GM23338 (cell line): ENCODE measurements around the gene NCOA1. TPM values are rescaled to one million over a fixed set of nuclear protein-coding genes. Genes with fewer than 3 reads are reported as not detected.

ENCODE experiments used
- ATAC-seq: fragments of 200-7000 bp; cut with Tn5 transposase; 3 replicates; pipeline ENCODE4 v1.9.1; 2020
- DNase-seq: peaks from one replicate; pipeline ENCODE4 v3.0.0-alpha.2; 2015; ENCODE audit warnings: low spot score
- H2AFZ ChIP-seq: fragments of 200-600 bp; sonication (generic); 2 replicates; pipeline ENCODE4 v1.8.0; 2016; ENCODE audit warnings: antibody characterized with exemption, mild to moderate bottlenecking, moderate library complexity
- H3F3A ChIP-seq: fragments of 200-600 bp; sonication (generic); replicated peaks from 2 replicates; pipeline ENCODE4 v1.8.0; 2017; ENCODE audit warnings: antibody characterized with exemption, mixed run types, low read depth
- H3K27ac ChIP-seq: fragments of 200-600 bp; sonication (generic); 2 replicates; pipeline ENCODE4 v1.6.1; 2016; ENCODE audit warnings: low read depth
- H3K27me3 ChIP-seq: fragments of 200-600 bp; sonication (generic); 2 replicates; pipeline ENCODE4 v1.8.0; 2016; ENCODE audit warnings: mild to moderate bottlenecking, mixed run types, moderate library complexity; ENCODE audit not compliant: insufficient read depth
- H3K36me3 ChIP-seq: fragments of 200-600 bp; sonication (generic); 2 replicates; pipeline ENCODE4 v1.8.0; 2016; ENCODE audit warnings: mild to moderate bottlenecking; ENCODE audit not compliant: insufficient read depth
- H3K4me1 ChIP-seq: fragments of 200-600 bp; sonication (generic); 2 replicates; pipeline ENCODE4 v1.8.0; 2016; ENCODE audit warnings: mild to moderate bottlenecking, moderate library complexity; ENCODE audit not compliant: insufficient read depth
- H3K4me2 ChIP-seq: fragments of 200-600 bp; sonication (generic); 2 replicates; pipeline ENCODE4 v1.7.1; 2017; ENCODE audit warnings: mixed run types
- H3K4me3 ChIP-seq: fragments of 200-600 bp; sonication (generic); 2 replicates; pipeline ENCODE4 v1.6.1; 2016; ENCODE audit warnings: mixed run types
- H3K79me2 ChIP-seq: fragments of 200-600 bp; sonication (generic); replicated peaks from 2 replicates; pipeline ENCODE4 v1.8.0; 2017; ENCODE audit warnings: mild to moderate bottlenecking; ENCODE audit not compliant: insufficient read depth
- H3K9me2 ChIP-seq: fragments of 200-600 bp; sonication (generic); 2 replicates; pipeline ENCODE4 v1.8.0; 2017; ENCODE audit not compliant: insufficient read depth
- H4K20me1 ChIP-seq: fragments of 200-600 bp; sonication (generic); replicated peaks from 2 replicates; pipeline ENCODE4 v1.8.0; 2017; ENCODE audit warnings: mild to moderate bottlenecking; ENCODE audit not compliant: insufficient read depth
- H3K27ac Mint-ChIP-seq: 2 replicates; pipeline ENCODE4 v1.8.0; 2020; ENCODE audit warnings: inconsistent platforms, mild to moderate bottlenecking, moderate library complexity, mixed read lengths
- H3K27me3 Mint-ChIP-seq: 3 replicates; pipeline ENCODE4 v1.8.0; 2022; ENCODE audit warnings: low read depth, mild to moderate bottlenecking, moderate library complexity, mixed read lengths, inconsistent platforms; ENCODE audit not compliant: insufficient read depth, poor library complexity
- H3K36me3 Mint-ChIP-seq: 3 replicates; pipeline ENCODE4 v1.8.0; 2021; ENCODE audit warnings: low read depth, mild to moderate bottlenecking, inconsistent platforms, moderate library complexity, mixed read lengths
- H3K4me1 Mint-ChIP-seq: 3 replicates; pipeline ENCODE4 v1.8.0; 2020; ENCODE audit warnings: mild to moderate bottlenecking, inconsistent platforms, mixed read lengths
- H3K4me3 Mint-ChIP-seq: 3 replicates; pipeline ENCODE4 v1.8.0; 2021; ENCODE audit warnings: moderate library complexity, mild to moderate bottlenecking, inconsistent platforms, mixed read lengths
- H3K9me3 Mint-ChIP-seq: 3 replicates; pipeline ENCODE4 v1.8.0; 2020; ENCODE audit warnings: moderate library complexity, mild to moderate bottlenecking, inconsistent platforms, mixed read lengths
- CREB1 ChIP-seq: fragments of 250-450 bp; sonication (Bioruptor Pico); IDR thresholded peaks from 2 replicates; pipeline ENCODE4 v1.5.0; 2020; ENCODE audit warnings: low read depth, mild to moderate bottlenecking, moderate library complexity
- EZH2 ChIP-seq: fragments of 200-600 bp; sonication (generic); IDR thresholded peaks from one replicate; pipeline ENCODE4 v1.8.0; 2017; ENCODE audit warnings: antibody characterized with exemption, mild to moderate bottlenecking, low read depth; ENCODE audit not compliant: unreplicated experiment
- EZH2phosphoT487 ChIP-seq: fragments of 200-600 bp; sonication (generic); IDR thresholded peaks from one replicate; pipeline ENCODE4 v1.8.1; 2018; ENCODE audit warnings: antibody characterized with exemption; ENCODE audit not compliant: unreplicated experiment
- JUNB ChIP-seq: IDR thresholded peaks from one replicate; pipeline ENCODE4 v1.6.1; 2016; ENCODE audit warnings: antibody characterized with exemption; ENCODE audit not compliant: unreplicated experiment
- NANOG ChIP-seq: IDR thresholded peaks from 2 replicates; pipeline ENCODE4 v1.6.1; 2016; ENCODE audit warnings: antibody characterized with exemption, borderline replicate concordance
- POLR2AphosphoS5 ChIP-seq: IDR thresholded peaks from 2 replicates; pipeline ENCODE4 v1.6.1; 2016; ENCODE audit warnings: antibody characterized with exemption, low read depth
- STAT1 ChIP-seq: IDR thresholded peaks from one replicate; pipeline ENCODE4 v1.6.1; 2016; ENCODE audit warnings: antibody characterized with exemption; ENCODE audit not compliant: unreplicated experiment
- ZNF114 ChIP-seq: fragments of 250-450 bp; sonication (Bioruptor Pico); IDR thresholded peaks from 2 replicates; pipeline ENCODE4 v1.5.0; 2020; ENCODE audit warnings: mild to moderate bottlenecking, moderate library complexity
- ZNF331 ChIP-seq: fragments of 250-450 bp; sonication (Bioruptor Pico); IDR thresholded peaks from 2 replicates; pipeline ENCODE4 v1.5.0; 2020; ENCODE audit warnings: low read depth, mild to moderate bottlenecking, moderate library complexity
- polyA plus RNA-seq: library from polyadenylated mRNA; unstranded; fragments of >200 nt; fragmentation: Nextera tagmentation; extraction: Ambion mirVana; gene quantifications from 2 replicates; pipeline ENCODE4 v1.2.1, GENCODE V29; 2016
- total RNA-seq: library from RNA; depleted of rRNA; stranded (reverse); fragments of >200 nt; shearing (Covaris generic); gene quantifications from 2 replicates; pipeline ENCODE4 v1.2.3, GENCODE V29; 2014
- TF ChIP-seq, protein P1 (sequence below): IDR thresholded peaks from 2 replicates; pipeline ENCODE4 v1.6.1; 2016; ENCODE audit warnings: antibody characterized with exemption
- TF ChIP-seq, protein P2 (sequence below), 2 experiments: fragments of 200-600 bp in 1 of 2; sonication (generic) in 1 of 2; conservative IDR thresholded peaks; 2 replicates each; pipeline versions ENCODE4 v1.5.1 to v1.6.1; 2016 to 2017; ENCODE audit warnings: antibody characterized with exemption in 2 of 2, low read depth in 2 of 2, mild to moderate bottlenecking in 2 of 2, moderate library complexity in 1 of 2
- TF ChIP-seq, protein P3 (sequence below): IDR thresholded peaks from one replicate; pipeline ENCODE4 v1.6.1; 2018; ENCODE audit warnings: antibody characterized with exemption; ENCODE audit not compliant: unreplicated experiment

Gene NCOA1
- total and polyA plus RNA-seq, 2 experiments from 2014 or later: 7.1 to 15.1 TPM

DNA sequence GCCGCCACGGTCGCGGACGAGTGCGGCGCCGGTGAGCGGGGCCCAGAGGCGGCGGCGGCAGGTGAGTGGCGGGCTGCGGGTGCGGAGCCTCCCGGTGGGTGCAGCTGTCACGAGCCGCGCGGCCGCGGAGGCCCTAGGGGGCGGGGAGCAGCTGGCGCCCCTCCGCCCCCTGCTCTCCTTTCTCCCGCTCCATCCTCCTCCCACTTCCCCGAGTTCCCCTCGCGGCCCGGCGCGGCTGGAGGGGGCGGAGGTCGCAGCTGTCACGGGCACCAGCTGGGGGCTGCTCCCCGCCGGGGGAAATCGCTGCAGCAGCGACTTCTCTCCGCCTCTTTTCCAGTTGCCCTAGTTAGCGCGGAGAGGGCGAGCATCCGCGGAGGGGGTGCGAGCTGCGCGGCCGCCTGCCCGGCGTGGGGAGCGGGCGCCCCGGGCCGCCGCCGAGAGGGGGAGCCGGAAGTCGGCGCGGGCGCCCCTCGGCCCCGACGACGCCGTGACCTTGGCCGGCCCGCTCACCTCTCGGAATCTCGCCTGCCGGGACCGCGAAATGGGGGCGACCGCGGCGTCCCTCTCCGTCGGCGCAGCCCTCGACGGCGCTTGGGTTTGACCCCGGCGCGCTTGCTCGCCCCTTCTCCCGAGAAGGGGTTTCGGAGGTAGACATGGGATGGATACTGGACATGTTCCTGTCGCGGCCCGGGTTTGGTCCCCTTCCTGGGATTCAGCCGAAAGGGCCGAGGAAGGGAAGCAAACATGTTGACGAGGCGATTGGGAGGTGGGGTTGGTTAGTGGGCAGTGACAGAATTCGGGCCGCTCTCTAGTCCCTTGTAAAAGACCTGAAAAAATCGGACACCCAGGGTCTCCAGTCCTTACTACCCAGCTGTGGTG lies 727 bp downstream of the NCOA1 start (continued):
- no peak for TF ChIP-seq ZNF331 (CRISPR knock-in tag)
- TF ChIP-seq, protein P1, sequence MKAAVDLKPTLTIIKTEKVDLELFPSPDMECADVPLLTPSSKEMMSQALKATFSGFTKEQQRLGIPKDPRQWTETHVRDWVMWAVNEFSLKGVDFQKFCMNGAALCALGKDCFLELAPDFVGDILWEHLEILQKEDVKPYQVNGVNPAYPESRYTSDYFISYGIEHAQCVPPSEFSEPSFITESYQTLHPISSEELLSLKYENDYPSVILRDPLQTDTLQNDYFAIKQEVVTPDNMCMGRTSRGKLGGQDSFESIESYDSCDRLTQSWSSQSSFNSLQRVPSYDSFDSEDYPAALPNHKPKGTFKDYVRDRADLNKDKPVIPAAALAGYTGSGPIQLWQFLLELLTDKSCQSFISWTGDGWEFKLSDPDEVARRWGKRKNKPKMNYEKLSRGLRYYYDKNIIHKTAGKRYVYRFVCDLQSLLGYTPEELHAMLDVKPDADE: no peak
- TF ChIP-seq ZNF114 (CRISPR knock-in tag): no peak
- TF ChIP-seq EZH2: no peak
- TF ChIP-seq EZH2phosphoT487: no peak

DNA sequence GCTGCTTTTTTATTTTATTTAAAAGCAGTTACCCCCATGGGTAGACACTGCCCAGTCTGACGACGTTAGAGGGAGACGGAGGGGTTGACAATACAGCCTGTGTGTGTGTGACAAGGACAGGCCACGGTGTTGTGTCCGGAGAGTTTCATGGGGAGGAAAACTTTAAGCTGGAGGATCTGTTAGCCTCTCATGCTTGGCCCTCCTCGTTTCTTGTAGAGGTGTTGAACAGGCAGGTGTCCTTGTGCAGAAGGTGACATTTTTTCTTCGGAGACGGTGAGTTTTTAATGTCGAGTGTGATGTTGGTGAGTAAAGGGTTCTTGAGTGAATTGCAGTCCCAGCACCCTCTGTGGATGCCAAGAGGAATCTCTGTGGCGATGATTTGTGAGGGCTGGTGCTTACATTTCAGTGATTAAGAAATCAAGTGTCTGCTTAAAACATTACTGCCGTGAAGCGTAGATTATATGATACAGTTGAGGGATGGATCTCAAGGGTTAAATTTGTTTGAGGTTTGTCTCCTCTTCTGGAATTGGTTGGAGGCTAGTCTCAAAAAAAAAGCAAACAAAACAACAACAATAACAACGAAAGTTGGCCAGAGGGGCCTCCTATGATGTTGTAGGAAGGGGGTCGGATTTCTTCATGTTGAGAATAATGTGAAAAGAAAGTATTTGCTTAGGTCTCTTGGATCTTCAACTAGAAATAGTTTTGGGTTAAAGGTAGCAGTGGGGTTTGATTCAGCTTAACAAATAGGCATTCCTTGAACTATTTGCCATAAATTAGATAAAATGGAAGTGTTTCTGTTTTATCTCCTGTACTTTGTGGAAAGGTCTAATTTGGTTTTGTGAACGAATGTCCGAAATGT lies 1.6 kb downstream of the NCOA1 start:
- H3K79me2 ChIP-seq: peaks cover 42% of the 10 kb centered on the region
- peak overlapping the region; percentile 91 for H3K4me2 ChIP-seq
- TF ChIP-seq, protein P2, sequence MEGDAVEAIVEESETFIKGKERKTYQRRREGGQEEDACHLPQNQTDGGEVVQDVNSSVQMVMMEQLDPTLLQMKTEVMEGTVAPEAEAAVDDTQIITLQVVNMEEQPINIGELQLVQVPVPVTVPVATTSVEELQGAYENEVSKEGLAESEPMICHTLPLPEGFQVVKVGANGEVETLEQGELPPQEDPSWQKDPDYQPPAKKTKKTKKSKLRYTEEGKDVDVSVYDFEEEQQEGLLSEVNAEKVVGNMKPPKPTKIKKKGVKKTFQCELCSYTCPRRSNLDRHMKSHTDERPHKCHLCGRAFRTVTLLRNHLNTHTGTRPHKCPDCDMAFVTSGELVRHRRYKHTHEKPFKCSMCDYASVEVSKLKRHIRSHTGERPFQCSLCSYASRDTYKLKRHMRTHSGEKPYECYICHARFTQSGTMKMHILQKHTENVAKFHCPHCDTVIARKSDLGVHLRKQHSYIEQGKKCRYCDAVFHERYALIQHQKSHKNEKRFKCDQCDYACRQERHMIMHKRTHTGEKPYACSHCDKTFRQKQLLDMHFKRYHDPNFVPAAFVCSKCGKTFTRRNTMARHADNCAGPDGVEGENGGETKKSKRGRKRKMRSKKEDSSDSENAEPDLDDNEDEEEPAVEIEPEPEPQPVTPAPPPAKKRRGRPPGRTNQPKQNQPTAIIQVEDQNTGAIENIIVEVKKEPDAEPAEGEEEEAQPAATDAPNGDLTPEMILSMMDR (conservative IDR thresholded peaks at IDR 0.05; ENCODE audit: low read depth in 2 of 2): no peak
- no peak for TF ChIP-seq ZNF114 (CRISPR knock-in tag)
- TF ChIP-seq ZNF331 (CRISPR knock-in tag): no peak
- no peak for TF ChIP-seq EZH2
- no peak for TF ChIP-seq CREB1 (CRISPR knock-in tag)
- no peak for TF ChIP-seq STAT1
- TF ChIP-seq EZH2phosphoT487: no peak
- TF ChIP-seq, protein P3, sequence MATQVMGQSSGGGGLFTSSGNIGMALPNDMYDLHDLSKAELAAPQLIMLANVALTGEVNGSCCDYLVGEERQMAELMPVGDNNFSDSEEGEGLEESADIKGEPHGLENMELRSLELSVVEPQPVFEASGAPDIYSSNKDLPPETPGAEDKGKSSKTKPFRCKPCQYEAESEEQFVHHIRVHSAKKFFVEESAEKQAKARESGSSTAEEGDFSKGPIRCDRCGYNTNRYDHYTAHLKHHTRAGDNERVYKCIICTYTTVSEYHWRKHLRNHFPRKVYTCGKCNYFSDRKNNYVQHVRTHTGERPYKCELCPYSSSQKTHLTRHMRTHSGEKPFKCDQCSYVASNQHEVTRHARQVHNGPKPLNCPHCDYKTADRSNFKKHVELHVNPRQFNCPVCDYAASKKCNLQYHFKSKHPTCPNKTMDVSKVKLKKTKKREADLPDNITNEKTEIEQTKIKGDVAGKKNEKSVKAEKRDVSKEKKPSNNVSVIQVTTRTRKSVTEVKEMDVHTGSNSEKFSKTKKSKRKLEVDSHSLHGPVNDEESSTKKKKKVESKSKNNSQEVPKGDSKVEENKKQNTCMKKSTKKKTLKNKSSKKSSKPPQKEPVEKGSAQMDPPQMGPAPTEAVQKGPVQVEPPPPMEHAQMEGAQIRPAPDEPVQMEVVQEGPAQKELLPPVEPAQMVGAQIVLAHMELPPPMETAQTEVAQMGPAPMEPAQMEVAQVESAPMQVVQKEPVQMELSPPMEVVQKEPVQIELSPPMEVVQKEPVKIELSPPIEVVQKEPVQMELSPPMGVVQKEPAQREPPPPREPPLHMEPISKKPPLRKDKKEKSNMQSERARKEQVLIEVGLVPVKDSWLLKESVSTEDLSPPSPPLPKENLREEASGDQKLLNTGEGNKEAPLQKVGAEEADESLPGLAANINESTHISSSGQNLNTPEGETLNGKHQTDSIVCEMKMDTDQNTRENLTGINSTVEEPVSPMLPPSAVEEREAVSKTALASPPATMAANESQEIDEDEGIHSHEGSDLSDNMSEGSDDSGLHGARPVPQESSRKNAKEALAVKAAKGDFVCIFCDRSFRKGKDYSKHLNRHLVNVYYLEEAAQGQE: no peak
- TF ChIP-seq, protein P1: no peak
- TF ChIP-seq POLR2AphosphoS5: no peak
- TF ChIP-seq JUNB: no peak
- no peak for TF ChIP-seq NANOG

More for the DNA sequence above, 1.6 kb downstream of the NCOA1 start:
- Mint-ChIP-seq H3K27ac (no peak overlapping the region), H3K4me3 (peak overlapping the region; percentile 86), H3K27me3 (peaks cover 21% of the 10 kb centered on the region), H3K4me1 (peaks cover 42% of the 10 kb centered on the region), H3K36me3 (no peaks in the 10 kb centered on the region; the same call in 2 of the 3 replicates), H3K9me3 (no peaks in the 10 kb centered on the region)
- Histone ChIP-seq H4K20me1 (0 out of 2 replicates have a peak, but pooled peaks cover 3% of the 10 kb centered on the region), H3K36me3 (no peaks in the 10 kb centered on the region), H3K9me2 (no peaks in the 10 kb centered on the region), H3K27me3 (peaks cover 19% of the 10 kb centered on the region), H3K4me1 (peaks cover 33% of the 10 kb centered on the region), H3K27ac (no peak overlapping the region), H2AFZ (peak overlapping the region; percentile 70; the same call in 1 of the 2 replicates), H3K4me3 (peak overlapping the region; percentile 80), H3F3A (no peaks in the 10 kb centered on the region)
- ATAC-seq: no peak
- DNase-seq: peak; percentile 51
